T-helper 1 cell (primary cell): ENCODE results near the gene POP7.
"Not testable (repeated sequence)": the region's sequence is repeated elsewhere in the genome, so short reads cannot be mapped to it uniquely, and the experiment has no call there.

Experiments used
- DNase-seq, 5 donors: peaks; one replicate each; pipeline ENCODE4 v3.0.0-alpha.2; 2012 to 2020

POP7 gene

DNA sequence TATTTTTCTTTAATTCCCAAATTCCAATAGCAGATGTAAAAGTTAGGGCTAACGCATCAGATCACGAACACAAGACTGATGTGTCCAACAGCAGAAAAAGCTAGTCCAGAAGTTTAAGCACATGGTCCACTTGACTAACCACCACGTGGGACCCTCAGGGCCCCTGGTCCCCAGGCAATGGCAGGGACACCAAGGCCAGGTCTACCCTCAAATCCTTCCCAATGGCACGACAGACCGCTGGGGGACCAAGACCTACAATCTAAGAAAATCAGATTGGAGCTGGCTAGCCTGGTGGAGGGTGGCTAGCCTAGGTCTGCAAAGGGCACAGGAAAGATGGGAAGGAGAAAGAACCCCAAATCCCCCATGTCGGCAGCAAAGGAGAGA is 13.4 kb upstream of the POP7 start:
- no peak for DNase-seq

DNA sequence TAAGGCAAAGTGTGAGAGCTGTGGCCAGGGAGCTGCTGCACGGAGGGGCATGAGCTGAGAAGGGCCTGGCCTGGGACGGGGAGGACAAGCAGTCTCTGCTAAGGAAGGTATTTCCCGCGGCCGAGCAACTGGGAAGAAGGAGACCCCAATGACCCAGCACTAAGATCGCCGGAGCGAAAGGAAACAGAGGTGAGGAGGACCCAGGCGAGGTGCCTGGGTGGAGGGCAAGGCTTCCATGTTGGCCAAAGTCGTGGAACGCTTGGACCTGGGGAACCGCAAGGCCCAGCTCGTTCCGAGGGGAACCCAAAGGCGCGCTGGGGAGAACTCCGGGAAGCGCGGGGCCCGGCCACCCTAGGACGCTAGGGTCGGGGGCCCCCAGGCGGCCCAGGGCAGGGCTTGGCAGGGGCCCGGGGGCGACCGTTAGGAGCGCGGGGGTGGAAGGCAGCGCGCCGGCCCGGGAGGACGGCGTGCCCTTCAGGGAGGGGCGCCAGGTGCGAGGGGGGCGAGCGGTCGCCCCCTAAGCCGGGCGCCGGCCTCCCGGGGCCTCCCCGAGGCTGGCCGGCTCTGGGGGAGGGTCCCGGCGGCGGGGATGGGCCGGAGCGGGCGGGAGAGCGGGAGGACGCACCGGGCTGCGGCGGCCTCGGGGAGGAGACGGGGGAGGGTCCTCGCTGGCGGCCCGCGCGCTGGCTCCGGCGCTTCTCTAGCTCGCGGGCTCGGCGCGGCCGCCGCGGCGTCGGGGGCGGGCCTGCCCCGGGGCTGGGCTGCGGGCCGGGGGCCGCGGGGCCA is 12.4 kb upstream of the POP7 start:
- DNase-seq = no peak

DNA sequence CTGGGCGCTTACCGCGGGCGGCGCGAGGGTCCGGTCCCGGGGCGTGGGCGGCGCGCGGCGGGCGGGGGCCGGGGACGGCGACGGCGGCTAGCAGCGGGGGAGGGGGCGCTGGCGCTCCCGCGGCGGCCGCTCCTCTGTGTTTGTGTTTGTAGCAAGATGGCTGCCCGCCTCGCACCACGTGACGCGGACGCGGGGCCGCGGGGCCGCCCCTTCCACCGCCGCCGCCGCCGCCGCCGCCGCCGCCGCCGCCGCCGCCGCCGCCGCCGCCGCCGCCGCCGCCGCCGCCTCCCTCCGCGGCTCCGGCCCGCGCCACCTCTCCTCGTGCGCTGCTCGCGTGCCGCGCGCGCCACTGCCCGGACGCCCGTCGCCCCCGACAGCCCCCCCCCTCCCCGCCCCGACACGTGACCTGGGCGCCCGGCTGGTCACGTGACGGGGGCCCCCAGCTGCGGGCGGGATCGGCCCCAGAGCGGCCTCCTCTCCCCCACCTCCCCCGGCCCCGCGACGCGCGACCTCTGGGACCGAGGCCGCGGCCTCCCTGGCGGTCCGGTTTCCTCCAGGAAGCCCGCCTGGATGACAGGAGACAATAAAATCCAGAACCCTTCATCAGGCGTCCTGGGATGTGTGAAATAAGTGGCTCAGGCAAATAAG is 11.7 kb upstream of the POP7 start, which contains the start of gene GIGYF1:
GIGYF1 (minus strand) TSS at position 153 of the 648 bp plus-strand sequence. CDS start 6,012 bp downstream, outside the sequence.
- DNase-seq = peak; percentile 59 to 76 (median 65)

DNA sequence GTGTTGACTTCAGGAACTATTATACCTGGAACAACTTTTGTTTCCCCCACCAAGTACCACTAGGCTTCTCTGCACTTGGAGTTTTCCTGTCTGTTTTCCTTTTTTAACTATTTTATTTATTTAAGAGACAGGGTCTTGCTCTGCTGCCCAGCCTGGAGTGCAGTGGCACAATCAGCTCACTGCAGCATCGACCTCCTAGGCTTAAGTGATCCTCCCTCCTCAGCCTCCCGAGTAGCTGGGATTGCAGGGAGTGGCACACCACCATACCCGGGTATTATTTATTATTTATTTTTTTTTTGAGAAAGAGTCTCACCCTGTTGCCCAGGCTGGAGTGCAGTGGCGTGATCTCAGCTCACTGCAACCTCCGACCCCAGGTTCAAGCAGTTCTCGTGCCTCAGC is 9.8 kb upstream of the POP7 start:
- DNase-seq = no peak

DNA sequence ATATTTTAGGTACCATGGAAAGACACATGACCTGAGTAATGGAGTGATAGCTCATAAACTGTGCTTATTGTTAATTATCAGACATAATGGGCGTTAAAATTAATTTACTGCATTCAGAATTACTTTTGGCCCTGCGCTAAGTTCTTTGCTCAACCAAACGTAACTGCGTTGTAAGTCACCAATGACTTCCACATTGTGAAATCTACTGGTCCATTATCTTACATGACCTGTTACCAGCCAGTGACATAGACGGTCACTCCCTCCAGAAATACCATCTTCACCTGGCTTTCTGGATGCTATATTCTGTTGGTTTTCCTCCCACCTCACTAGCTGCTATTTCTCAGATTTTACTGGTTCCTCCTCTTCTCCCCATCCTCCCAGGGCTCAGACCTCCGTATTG is 6.9 kb upstream of the POP7 start:
- DNase-seq = no peak

DNA sequence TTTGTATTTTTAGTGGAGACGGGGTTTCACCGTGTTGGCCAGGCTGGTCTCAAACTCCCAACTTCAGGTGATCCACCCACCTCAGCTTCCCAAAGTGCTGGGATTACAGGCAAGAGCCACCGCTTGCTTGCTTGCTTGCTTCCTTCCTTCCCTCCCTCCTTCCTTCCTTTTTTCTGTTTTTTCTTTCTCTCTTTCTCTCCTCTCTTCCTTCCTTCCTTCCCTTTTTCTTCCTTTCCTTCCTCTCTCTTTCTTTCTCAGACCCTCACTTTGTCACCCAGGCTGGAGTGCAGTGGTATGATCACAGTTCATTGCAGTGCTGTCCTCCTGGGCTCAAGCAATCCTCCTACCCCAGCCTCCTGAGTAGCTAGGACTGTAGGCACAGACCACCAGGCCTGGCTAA is 4.8 kb upstream of the POP7 start:
- DNase-seq = not testable (repeated sequence)

DNA sequence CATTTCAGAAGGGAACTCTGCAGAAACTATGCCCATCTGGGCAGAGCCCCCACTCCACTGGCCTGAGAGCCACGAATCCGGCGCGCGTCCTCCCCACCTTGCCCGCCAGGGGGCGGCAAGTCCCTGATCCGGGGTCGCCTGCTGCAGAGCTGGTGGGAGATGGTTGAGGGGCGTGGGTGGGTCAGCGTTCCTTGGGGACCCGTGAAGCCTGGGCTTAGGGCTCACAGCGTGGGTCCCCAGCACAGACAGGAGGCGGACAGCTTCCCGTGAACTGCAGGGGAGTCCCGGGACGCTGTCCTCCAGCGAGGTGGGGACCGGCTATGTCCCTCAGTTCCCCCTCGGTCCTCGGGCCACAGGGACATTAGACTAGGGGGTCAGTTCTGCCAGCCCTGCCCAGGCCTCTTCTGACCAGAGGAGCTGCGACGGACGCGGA is 585 bp upstream of the POP7 start:
- peak; percentile 41 to 74 (median 61) for DNase-seq

DNA sequence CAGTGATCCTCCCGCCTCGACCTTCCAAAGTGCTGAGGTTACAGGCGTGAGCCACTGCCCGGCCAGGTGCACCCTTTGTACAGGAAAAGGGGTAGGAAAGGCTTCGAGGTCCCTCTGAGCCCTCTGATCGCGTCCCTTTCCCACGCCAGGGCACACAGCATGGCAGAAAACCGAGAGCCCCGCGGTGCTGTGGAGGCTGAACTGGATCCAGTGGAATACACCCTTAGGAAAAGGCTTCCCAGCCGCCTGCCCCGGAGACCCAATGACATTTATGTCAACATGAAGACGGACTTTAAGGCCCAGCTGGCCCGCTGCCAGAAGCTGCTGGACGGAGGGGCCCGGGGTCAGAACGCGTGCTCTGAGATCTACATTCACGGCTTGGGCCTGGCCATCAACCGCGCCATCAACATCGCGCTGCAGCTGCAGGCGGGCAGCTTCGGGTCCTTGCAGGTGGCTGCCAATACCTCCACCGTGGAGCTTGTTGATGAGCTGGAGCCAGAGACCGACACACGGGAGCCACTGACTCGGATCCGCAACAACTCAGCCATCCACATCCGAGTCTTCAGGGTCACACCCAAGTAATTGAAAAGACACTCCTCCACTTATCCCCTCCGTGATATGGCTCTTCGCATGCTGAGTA is 871 bp downstream of the POP7 start:
- no peak for DNase-seq

DNA sequence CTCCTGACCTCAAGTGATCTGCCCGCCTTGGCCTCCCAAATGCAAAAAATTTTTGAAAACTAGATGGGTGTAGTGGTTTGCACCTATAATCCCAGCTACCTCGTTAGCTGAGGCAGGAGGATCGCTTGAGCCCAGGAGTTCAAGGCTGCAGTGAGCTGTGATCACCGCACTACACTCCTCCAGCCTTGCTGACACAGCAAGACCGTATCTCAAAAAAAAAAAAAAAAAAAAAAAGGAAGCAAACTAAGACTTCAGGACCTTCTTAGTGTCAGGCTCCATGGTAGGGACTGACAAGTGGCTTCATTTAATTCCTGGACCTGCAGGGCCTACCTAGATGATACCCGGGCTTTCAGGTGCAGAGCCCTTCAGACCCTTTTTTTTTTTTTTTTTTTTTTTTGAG is 2.5 kb downstream of the POP7 start:
- DNase-seq = no peak

DNA sequence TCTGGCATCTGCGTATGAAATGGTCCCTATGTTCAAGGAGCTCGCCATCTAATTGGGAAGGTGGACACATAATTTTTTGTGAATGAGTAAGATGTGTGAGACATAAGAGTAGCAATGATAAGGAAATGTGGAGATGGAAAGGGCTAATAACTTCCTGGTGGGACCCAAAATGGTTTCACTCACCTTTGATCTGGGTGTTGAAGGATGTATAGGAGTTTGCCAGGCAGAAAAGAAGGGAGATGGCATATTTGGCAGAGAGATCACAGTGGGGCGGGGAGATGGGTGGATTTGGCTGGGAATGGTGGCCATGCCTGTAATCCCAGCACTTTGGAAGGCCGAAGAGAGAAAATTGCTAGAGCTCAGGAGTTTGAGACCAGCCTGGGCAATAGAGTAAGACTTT is 4.5 kb downstream of the POP7 start:
- DNase-seq = no peak

DNA sequence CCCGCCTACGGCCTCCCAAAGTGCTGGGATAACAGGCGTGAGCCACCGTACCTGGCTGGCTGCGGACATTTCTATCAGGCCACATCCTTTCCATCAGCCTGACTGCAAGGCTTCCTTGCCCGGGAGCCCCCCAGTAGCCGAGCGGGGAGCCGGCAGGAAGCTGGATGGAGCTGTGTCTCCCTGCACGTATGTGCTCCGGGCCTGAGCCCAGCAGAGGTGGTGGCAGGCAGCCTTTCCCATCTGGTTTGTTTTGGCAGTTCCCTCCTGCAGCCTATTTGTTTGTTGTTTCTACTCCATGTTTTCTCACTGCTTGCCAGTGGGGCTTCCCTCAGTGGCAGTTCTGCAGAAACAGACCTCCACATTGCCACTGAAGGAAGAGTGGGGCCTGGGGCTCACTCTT is 5.4 kb downstream of the POP7 start:
- DNase-seq = no peak

DNA sequence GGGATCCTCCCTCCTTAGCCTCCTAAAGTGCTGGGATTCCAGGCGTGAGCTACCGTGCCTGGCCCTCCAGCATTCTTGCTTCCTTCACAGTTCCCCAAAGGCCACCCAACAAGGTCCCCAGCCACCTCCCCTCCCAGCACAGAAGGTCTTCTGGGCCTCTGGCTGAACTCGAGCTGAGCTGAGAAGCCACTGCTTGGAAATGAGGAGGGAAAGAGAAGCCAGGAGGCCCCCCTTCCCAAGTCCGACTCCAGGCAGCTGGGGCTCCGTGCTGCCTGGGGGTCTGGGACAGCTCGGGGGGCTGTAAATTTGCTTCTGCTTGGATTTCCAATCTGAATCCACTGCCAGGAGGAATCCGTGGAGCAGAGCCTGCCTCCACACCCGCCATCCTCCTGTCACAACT is 8.8 kb downstream of the POP7 start:
- DNase-seq = no peak

DNA sequence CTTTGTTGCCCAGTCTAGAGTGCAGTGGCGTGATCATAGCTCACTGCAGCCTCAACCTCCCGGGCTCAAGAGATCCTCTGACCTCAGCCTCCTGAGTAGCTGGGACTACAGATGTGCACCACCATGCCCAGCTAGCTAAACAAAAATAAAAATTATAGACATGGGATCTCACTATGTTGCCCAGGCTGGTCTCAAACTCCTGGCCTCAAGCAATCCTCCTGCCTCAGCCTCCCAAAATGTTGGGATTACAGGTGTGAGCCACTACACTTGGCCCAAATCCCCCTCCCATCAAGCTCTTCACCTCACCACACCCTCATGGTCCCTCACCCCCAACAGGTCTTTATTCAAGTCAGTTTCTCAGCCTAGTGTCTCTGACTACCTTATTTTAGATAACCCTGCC is 11.2 kb downstream of the POP7 start:
- DNase-seq = not testable (repeated sequence)

DNA sequence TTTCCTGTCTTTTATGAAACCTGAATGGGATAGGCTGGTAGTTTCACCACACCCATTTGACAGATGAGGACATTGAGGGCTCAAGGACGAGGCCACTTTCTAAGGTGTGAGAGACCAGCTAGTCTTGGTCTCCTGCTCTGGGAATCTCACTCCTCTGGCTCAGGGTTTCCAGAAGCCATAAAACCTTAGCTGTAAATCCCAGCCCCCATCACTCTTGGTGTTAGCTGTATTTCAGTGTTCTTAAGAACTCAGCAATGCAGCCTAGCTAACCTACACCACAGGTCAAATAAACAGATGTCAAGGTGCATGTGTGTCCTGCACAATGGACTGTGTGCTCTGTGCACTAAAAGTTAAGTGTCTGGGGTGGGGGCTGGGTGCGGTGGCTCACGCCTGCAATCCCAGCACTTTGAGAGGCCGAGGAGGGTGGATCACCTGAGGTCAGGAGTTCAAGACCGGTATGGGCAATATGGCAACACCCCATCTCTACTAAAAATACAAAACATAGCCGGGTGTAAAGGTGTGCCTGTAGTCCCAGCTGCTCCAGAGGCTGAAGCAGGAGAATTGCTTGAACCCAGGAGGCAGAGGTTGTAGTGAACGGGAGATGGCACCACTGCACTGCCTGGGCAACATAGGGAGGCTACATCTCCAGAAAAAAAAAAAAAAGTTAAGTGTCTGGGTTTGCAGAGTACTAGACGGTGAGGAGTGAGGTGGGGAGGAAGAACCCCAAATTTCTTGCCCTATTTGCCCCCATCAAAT is 13.8 kb downstream of the POP7 start:
- DNase-seq = no peak

DNA sequence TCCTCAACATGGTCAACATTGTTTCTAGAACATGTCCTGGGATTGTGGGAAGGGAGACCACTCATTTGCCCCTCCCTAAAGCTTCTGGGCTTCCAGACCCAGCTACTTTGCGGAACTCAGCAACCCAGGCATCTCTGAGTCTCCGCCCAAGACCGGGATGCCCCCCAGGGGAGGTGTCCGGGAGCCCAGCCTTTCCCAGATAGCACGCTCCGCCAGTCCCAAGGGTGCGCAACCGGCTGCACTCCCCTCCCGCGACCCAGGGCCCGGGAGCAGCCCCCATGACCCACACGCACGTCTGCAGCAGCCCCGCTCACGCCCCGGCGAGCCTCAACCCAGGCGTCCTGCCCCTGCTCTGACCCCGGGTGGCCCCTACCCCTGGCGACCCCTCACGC is 14.4 kb downstream of the POP7 start, which contains the start of gene EPO:
EPO (plus strand) TSS at position 190 of the 392 bp plus-strand sequence. CDS start 513 bp downstream, outside the sequence.
- DNase-seq = no peak

DNA sequence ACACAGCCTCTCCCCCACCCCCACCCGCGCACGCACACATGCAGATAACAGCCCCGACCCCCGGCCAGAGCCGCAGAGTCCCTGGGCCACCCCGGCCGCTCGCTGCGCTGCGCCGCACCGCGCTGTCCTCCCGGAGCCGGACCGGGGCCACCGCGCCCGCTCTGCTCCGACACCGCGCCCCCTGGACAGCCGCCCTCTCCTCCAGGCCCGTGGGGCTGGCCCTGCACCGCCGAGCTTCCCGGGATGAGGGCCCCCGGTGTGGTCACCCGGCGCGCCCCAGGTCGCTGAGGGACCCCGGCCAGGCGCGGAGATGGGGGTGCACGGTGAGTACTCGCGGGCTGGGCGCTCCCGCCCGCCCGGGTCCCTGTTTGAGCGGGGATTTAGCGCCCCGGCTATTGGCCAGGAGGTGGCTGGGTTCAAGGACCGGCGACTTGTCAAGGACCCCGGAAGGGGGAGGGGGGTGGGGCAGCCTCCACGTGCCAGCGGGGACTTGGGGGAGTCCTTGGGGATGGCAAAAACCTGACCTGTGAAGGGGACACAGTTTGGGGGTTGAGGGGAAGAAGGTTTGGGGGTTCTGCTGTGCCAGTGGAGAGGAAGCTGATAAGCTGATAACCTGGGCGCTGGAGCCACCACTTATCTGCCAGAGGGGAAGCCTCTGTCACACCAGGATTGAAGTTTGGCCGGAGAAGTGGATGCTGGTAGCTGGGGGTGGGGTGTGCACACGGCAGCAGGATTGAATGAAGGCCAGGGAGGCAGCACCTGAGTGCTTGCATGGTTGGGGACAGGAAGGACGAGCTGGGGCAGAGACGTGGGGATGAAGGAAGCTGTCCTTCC is 15.0 kb downstream of the POP7 start:
- DNase-seq = no peak

DNA sequence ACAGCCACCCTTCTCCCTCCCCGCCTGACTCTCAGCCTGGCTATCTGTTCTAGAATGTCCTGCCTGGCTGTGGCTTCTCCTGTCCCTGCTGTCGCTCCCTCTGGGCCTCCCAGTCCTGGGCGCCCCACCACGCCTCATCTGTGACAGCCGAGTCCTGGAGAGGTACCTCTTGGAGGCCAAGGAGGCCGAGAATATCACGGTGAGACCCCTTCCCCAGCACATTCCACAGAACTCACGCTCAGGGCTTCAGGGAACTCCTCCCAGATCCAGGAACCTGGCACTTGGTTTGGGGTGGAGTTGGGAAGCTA is 15.5 kb downstream of the POP7 start:
- DNase-seq = no peak

DNA sequence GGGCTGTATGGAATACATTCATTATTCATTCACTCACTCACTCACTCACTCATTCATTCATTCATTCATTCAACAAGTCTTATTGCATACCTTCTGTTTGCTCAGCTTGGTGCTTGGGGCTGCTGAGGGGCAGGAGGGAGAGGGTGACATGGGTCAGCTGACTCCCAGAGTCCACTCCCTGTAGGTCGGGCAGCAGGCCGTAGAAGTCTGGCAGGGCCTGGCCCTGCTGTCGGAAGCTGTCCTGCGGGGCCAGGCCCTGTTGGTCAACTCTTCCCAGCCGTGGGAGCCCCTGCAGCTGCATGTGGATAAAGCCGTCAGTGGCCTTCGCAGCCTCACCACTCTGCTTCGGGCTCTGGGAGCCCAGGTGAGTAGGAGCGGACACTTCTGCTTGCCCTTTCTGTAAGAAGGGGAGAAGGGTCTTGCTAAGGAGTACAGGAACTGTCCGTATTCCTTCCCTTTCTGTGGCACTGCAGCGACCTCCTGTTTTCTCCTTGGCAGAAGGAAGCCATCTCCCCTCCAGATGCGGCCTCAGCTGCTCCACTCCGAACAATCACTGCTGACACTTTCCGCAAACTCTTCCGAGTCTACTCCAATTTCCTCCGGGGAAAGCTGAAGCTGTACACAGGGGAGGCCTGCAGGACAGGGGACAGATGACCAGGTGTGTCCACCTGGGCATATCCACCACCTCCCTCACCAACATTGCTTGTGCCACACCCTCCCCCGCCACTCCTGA is 16.7 kb downstream of the POP7 start:
- no peak for DNase-seq

DNA sequence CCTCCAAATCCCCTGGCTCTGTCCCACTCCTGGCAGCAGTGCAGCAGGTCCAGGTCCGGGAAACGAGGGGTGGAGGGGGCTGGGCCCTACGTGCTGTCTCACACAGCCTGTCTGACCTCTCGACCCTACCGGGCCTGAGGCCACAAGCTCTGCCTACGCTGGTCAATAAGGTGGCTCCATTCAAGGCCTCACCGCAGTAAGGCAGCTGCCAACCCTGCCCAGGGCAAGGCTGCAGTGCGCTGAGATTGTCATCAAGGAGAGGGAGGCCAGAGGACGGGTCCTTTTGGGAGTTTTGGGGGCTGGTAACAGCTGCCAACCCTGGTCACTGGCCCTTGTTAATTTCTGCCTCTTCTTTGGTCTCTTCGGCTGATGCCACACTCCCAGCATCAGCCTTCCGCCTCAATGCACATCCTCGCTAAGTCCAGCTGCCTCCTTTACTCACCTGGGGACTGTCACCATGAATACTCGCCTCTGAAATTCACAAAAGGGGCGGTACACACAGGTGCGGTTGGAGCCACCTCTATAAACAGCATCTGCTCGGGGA is 17.9 kb downstream of the POP7 start:
- no peak for DNase-seq

DNA sequence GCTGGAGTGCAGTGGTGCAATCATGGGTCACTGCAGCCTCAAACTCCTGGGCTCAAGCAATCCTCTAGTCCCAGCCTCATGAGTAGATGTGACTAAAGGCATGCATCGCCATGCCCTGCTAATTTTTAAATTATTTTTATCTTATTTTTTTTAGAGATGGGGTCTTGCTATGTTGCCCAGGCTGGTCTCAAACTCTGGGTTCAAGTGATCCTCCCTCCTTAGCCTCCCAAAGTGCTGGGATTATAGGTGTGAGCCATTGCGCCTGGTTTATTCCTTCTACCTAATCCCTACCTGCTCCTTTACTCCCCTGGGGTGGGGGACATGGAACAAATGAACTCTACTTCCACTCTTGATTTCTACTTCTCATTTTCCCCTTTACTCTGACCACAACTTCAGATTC is 18.4 kb downstream of the POP7 start:
- not testable (repeated sequence) for DNase-seq
